Stimulated activated CD4-positive, alpha-beta T cell treated with anti-CD3 and anti-CD28 coated beads, Interleukin-4, amount 100 ng/mL, for 24 hours (primary cell): ENCODE results near the gene TNPO2.
"Not testable (repeated sequence)": the region's sequence is repeated elsewhere in the genome, so short reads cannot be mapped to it uniquely, and the experiment has no call there.

Experiments used
- DNase-seq: peaks from one replicate; pipeline ENCODE4 v3.0.0-alpha.2; 2020

Gene TNPO2

DNA sequence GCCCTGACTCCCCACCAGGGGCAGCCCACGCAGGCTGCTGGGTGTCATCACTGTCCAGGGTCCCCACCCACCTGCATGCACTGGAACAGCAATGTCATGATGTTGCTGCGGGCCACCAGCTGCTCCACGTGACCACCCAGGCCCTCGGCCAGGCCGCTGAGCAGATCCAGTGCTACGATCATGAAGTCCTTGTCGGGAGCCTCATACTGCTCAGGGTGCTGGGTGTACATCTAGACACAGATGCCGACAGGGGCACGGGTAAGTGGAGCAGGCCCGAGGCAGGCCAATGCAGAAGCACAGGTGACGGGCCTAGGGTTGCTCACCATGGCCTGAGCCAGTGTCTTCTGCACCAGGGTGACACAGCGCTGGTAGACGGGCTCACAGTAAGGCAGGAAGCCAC, 18.6 kb downstream of the TNPO2 start:
- no peak for DNase-seq

- DNase-seq: peak; percentile 14
These were observed 20.7 kb downstream of the TNPO2 start for GRCh38 chr19:12703046-12703445.

- no peak for DNase-seq
These were observed 22.0 kb downstream of the TNPO2 start for GRCh38 chr19:12701596-12702282.

- no peak for DNase-seq
These were observed 25.6 kb downstream of the TNPO2 start for GRCh38 chr19:12698138-12698537.

DNA sequence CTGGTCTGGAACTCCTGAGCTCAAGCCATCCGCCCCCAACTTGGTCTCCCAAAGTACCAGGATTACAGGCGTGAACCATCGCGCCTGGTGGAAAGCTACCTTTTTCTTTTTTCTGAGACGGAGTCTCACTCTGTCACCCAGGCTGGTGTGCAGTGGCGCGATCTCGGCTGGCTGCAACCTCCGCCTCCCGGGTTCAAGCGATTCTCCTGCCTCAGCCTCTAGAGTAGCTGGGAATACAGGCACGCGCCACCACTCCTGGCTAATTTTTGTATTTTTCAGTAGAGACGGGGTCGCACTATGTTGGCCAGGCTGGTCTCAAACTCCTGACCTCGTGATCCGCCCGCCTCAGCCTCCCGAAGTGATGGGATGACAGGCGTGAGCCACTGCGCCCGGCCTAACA, 26.3 kb downstream of the TNPO2 start:
- not testable (repeated sequence) for DNase-seq

DNA sequence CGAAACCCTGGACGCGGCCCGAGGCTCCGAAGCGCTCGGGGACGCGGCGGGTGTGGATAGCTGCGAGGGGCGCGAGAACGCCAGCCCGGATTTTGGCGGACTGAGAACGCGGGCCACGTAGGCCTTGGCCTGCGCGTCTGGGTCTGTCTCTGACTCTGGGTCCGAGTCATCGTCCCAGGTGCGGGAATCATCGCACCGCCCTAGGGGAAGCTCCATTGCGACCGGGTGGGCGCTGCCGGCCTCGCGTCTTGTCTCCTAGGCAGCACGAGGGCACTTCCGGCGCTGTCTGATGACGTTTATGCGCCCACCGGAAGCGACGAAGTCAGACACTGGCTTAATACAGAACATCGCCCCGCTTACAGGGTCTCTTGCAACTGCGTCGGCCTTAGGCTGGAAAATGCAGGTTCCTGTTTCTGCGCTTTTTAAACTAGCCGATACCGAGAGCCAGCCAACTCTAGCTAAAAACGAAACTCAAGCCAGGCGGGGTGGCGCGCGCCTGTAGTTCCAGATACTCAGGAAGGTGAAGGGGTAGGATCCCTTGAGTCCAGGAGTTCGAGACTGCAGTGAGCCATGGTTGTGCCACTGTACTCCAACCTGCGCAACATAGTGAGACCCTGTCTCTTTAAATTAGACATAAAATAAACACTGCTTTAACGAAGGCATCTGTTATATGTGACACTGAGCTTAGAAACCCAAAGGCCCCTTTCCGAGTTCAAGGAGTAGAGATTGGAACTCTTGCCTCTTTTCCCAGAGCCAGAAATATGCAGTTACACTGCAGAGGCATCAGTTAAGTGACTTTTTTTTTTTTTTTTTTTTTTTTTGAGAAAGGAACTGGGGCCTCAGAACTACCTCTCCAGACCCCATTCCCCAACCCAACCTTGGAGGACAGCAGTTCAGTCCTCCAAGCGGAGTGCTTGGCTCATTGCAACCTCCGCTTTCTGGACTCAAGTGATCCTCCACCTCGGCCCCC, 27.1 kb downstream of the TNPO2 start, which contains the start of gene FBXW9:
Gene FBXW9 (minus strand): TSS at position 266 of the 970 bp plus-strand sequence. CDS start 50 bp downstream, at position 216.
- DNase-seq: peak; percentile 98

GRCh38 chr19:12695997-12696365, 27.8 kb downstream of the TNPO2 start:
- DNase-seq: no peak

DNA sequence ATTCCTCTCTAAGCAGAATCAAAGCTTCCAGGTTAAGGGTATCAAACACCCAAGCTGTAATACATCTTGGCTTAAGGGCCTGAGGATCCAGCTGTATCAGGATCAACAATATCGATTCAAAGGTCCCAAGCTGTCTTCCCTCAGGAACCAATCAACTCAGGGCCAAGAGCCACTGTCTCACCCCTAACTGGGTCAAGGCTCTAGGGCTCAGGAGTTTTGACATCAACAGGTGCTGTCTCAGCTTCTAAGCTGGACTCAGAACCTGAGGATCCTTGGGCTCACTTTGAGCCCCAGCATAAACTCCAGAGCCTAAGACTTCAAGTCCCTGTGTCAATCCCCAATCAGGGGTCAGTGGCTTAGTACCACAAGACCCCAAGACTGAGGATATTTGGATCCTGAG, 28.2 kb downstream of the TNPO2 start:
- DNase-seq: no peak

DNA sequence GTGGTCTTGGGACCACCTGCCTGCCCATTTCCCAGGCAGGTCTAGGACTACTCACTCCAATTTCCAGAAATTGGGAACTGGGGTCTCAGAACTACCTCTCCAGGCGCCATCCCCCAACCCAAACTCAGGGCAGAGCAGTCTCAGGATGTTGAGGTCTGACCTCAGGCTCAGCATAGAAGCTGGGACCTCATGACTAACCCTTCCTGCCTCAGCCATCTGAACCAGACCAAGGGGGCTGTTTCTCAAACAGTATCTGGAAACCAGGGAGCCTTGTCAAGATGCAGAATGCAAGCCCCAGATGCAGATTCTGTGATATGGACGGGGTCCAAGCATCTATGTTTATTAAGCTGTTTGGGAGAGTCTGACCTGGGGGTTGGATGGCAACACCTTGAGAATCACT, 28.6 kb downstream of the TNPO2 start:
- DNase-seq: no peak

DNA sequence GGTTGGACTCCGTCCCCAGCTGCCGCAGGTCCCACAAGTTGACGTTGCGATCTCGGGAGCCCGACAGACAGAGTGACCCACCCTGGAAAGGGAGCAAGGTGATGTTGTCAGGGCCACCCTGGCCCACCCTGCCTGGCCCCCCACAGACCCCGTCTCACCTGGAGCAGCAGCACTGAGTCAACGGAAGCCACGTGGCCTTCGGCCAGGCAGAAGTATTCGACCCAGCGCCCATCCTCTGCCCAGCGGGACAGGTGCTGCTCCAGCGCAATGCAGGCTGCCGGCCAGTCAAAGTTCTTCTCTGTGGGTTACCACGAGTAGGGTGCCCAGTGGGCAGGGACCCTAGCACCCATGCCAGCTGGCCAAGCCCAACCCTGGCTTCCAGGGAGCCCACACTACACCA, 29.1 kb downstream of the TNPO2 start:
- DNase-seq: no peak

DNA sequence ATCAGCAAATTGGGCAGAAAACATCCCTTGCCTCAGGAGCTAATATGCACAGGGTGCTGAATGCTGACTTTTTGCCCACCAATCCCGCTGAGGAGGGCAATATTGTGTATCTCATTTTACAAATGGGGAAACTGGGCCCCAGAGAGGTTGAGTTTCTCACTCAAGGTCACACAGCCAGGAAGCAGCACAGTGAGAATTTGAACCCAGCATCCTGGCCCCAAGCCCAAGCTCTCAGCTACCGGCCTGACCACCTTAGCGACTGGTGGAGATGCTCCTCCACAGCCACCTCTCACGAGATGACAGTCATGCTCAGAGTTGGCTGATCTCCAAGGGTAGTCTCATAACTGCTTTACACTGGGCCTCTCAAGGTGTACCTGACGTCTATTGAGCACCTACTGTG, 30.8 kb downstream of the TNPO2 start:
- DNase-seq: no peak

- no peak for DNase-seq
These were observed 34.0 kb downstream of the TNPO2 start for GRCh38 chr19:12689581-12690216.

DNA sequence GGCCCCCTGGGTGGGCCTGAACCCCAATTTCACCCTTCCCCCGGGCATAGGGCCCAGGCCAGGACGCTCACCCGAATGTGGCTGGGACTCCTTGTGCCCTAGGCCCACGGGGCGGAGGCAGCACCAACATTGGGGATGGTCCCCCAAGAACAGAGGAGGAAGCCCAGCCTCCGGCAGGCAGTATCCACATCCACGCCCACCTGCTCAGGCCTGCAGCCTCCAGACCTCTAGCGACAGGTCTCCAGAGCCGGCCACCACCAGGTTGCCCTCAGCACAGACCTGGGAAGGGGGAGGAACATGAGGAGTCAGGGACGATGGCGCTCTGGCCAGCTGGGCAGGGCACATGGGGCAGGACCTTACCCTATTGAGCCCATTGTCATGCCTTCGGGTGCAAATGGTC, 34.7 kb downstream of the TNPO2 start:
- no peak for DNase-seq

DNA sequence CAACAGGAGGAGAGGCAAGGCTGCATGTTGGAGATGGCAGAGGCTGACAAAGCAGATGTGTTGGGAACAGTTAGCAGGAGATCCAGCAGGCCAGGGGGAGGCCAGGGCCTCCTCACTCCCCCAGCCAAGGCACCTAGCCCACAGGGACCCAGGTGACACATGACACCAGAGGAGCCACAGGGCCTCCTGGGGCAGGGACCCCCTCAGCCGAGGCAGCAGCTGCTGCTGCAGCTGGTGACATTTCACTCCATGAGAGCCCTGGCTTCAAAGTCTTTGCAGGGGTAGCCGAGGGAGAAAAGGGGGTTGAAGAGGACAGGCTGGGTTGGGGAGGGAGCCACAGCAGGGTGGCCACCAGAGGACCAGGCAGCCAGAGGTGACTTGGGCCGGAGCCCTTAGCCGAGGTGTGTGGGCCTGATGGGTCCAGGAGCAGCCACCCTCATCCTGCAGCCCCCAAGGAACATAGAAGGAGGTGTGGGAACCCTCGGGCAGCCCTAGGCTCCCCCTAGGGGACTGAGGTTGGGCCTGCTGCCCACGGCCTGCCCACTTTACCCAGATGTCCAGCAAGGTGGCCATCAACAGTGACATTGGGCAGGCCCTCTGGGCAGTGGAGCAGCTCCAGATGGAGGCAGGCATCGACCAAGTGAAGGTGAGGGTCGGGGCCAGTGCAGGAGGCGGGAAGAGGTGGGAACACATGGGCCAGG, 36.1 kb downstream of the TNPO2 start, which contains the start of gene GNG14:
Gene GNG14 (plus strand): TSS at position 503 of the 701 bp plus-strand sequence. CDS start 51 bp downstream, at position 554.
- no peak for DNase-seq

DNA sequence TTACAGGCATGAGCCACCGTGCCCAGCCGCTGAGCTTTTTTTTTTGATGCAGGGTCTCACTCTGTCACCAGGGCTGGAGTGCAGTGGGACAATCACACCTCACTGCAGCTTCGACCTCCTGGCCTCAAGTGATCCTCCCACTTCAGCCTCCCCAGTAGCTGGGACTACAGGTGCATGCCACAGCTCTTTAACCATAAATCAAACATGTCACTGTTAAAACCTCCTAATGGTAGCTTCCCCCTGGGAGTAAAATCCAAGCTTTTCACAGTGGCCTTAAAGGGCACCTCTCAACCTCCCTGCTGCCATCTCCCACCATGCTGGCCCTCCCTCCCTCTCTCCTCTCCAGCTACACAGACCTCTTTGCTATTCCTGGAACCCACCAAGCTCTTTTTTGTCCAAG, 37.9 kb downstream of the TNPO2 start:
- no peak for DNase-seq

DNA sequence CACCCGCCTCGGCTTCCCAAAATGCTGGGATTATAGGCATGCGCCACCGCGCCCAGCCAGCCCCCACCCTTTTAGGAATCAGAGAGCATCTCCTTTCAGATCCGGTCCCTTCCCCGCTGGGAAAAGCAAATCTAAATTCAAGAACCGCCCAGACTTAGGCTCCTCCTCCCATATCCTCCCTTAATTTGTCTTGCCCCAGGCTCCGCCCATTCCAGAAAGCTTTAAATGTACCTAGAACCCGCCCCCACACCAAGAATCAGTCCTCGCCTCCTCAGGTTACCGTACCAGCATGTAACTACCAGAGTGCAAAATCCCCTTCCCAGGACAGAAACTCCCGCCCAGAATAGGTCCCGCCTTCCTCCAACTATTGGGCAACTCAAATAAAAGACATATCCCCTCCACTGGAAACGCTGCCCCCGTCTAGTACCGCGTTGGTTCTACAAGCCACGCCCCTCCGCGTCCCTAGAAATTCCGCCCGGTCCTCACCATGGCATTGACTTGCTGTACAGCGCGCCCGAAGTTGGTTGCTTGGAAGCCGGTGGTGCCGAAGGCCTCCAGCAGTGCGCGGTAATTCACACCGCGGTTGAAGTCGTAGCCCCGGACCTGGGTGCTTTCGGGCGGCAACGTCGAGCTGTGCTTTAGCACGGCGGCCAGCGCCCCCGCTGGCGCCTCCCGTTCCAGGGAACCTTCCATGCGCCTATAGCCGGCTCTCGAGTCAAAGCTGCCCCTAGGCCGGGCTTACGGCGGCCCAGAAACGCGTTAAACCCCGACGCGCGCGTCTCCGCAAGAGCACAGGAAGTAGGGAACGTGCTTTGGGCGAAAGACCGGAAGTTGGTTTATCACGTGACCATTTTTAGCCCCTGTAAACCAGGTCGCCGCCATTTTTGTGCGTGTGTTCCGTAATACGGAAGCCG, 42.4 kb downstream of the TNPO2 start, which contains the start of gene DHPS:
Gene DHPS (minus strand): TSS at position 807 of the 914 bp plus-strand sequence. CDS start 114 bp downstream, at position 693.
- DNase-seq: peak; percentile 93

DNA sequence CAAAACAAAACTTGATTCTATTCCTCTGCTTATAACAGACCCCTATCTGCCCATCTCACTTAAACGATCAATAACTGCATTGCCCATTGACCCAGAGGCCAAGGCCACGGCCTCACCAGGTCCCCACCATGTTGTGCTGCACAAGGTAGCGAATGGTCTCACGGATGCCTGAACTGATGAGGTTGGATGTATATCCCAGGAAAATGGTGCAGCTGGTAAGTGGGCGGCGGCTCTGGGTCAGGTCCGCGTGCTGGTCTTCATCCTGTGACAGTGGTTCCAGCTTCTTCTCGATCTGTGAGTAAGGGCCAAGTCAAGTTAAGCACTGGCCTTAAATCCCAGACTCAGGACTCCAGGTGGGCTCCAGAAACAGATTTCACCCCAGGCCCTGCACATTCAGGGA, 43.7 kb downstream of the TNPO2 start:
- no peak for DNase-seq

DNA sequence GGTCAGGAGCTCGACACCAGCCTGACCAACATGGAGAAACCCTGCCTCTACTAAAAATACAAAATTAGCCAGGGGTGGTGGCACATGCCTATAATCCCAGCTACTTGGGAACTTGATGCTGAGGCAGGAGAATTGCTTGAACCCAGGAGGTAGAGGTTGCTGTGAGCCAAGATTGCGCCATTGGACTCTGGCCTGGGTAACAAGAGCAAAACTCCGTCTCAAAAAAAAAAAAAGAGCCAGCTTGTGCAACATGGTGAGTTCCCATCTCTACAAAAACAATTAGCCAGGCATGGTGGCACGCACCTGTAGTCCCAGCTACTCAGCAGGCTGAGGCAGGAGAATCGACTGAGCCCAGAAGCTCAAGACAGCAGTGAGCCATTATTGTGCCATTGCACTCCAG, 45.7 kb downstream of the TNPO2 start:
- not testable (repeated sequence) for DNase-seq

- DNase-seq: no peak
These were observed 46.8 kb downstream of the TNPO2 start for GRCh38 chr19:12676928-12677327.

GRCh38 chr19:12676384-12676792, 47.3 kb downstream of the TNPO2 start:
- peak; percentile 92 for DNase-seq

DNA sequence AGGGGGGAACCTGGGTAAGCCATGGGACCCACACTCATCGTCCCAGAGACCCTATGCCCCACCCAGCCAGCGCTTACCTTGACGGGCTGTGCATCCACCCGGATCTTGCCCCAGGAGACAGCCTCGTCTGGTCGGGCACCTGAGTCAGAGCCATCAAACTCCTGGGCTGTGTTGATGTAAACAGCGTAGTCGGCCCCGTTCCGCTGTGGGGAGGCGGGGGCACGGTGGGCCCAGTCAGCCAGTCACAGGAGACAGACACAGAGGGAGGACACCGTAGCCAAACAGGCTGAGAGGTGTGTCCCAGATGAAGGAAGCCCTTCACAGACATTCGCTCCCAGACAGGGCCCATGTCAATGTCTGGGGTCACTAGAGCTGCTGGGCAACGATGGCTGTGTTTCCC, 47.8 kb downstream of the TNPO2 start:
- DNase-seq: no peak
